ENCODE data around the gene USP13. TPM values are rescaled to one million over a fixed set of nuclear protein-coding genes. Genes with fewer than 3 reads are reported as not detected.

The USP13 gene
- total and polyA plus RNA-seq, 2 of the 13 experiments (the other 11 are each of a cell fraction or from before 2014, with no cell fraction given): 15.9 to 36.7 TPM

DNA sequence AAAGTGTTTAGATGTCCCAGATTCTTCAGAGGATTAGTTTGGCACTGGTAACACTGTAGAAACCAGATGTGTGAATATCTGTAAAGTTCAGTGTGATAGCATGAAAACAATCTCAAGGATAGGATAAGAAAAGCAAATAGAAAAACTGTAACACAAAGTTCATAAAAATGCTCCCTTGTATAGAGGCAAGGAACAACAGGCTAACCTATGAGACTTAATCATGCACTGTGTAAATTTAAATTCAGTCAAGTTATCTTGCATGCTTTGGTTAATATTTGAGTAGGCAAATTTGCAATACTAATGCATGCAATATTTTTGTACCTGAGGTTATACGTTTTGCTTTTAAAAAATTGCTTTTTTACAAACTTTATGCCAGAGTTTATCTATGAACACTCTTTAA lies 144.4 kb downstream of the USP13 start:
- TF ChIP-seq ZNF136 (CRISPR knock-in tag; IDR thresholded peaks at IDR 0.05; ENCODE audit: low read depth) (no peak), YY1 (IDR thresholded peaks at IDR 0.05; ENCODE audit: insufficient read depth, insufficient replicate concordance, low read depth, low read length) (no peak), ZMYM2 (CRISPR knock-in tag; IDR thresholded peaks at IDR 0.05) (no peak), FOXK2 (IDR thresholded peaks at IDR 0.05) (no peak), DPF2 (CRISPR knock-in tag; IDR thresholded peaks at IDR 0.05; ENCODE audit: borderline replicate concordance, low read depth) (no peak), ZNF501 (CRISPR knock-in tag; IDR thresholded peaks at IDR 0.05) (no peak), ZZZ3 (CRISPR knock-in tag; IDR thresholded peaks at IDR 0.05; ENCODE audit: borderline replicate concordance) (no peak), ZNF530 (CRISPR knock-in tag; IDR thresholded peaks at IDR 0.05; ENCODE audit: low read depth) (no peak)
- TF ChIP-seq, protein P1, sequence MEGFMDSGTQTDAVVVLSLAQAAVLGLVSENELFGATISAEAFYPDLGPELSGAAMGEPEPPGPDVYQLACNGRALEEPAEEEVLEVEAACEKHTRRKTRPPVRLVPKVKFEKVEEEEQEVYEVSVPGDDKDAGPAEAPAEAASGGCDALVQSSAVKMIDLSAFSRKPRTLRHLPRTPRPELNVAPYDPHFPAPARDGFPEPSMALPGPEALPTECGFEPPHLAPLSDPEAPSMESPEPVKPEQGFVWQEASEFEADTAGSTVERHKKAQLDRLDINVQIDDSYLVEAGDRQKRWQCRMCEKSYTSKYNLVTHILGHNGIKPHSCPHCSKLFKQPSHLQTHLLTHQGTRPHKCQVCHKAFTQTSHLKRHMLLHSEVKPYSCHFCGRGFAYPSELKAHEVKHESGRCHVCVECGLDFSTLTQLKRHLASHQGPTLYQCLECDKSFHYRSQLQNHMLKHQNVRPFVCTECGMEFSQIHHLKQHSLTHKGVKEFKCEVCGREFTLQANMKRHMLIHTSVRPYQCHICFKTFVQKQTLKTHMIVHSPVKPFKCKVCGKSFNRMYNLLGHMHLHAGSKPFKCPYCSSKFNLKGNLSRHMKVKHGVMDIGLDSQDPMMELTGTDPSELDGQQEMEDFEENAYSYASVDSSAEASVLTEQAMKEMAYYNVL (CRISPR knock-in tag; IDR thresholded peaks at IDR 0.05; ENCODE audit: borderline replicate concordance): no peak
- TF ChIP-seq, protein P2, sequence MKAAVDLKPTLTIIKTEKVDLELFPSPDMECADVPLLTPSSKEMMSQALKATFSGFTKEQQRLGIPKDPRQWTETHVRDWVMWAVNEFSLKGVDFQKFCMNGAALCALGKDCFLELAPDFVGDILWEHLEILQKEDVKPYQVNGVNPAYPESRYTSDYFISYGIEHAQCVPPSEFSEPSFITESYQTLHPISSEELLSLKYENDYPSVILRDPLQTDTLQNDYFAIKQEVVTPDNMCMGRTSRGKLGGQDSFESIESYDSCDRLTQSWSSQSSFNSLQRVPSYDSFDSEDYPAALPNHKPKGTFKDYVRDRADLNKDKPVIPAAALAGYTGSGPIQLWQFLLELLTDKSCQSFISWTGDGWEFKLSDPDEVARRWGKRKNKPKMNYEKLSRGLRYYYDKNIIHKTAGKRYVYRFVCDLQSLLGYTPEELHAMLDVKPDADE (CRISPR knock-in tag; IDR thresholded peaks at IDR 0.05): no peak
- no peak overlapping the region for H3K4me3 ChIP-seq (replicated peaks in 1 of 3; ENCODE audit: insufficient read depth in 1 of 3, low read depth in 2 of 3, low read length in 3 of 3)

More for the DNA sequence above, 144.4 kb downstream of the USP13 start:
- Histone ChIP-seq H3K36me3 (replicated peaks in 1 of 2; ENCODE audit: control insufficient read depth in 1 of 2, insufficient read depth in 2 of 2, low read length in 2 of 2) (no peaks in the 10 kb centered on the region), H2AFZ (ENCODE audit: low read length) (no peak overlapping the region), H3K4me2 (ENCODE audit: low read depth, low read length) (no peak overlapping the region), H3K27me3 (ENCODE audit: control insufficient read depth in 1 of 2, insufficient read depth in 2 of 2, low read length in 2 of 2) (no peaks in the 10 kb centered on the region), H3K27ac (ENCODE audit: extremely low read length, insufficient read depth, low read length) (no peak overlapping the region), H3K79me2 (ENCODE audit: insufficient read depth, low read length) (no peaks in the 10 kb centered on the region), H3K4me1 (ENCODE audit: insufficient read depth, low read length) (peaks cover 10% of the 10 kb centered on the region; the same call in 1 of the 2 replicates), H3K9ac (ENCODE audit: insufficient read depth, low read depth, low read length) (no peak overlapping the region), H3K9me3 (ENCODE audit: low read length) (no peaks in the 10 kb centered on the region), H4K20me1 (ENCODE audit: insufficient read depth, low read length) (no peaks in the 10 kb centered on the region)
- WGBS (ENCODE audit: low lambda C conversion rate): 43% methylated on average over 1 of the region's 1 CpG
- intact Hi-C loops (cut with micrococcal nuclease; ENCODE audit: unreplicated experiment) (no loop called here), in situ Hi-C loops (cut with HindIII; ENCODE audit: extremely low pct_ligation_motif_present, low pct_unique_long_range_greater_than_20kb) (no loop called here)
- ATAC-seq (no peak), DNase-seq (ENCODE audit: low spot score) (no peak), FAIRE-seq (no peak)
- BruUV-seq (replicated peaks): no TSS peak
- POLR2A ChIA-PET: no interaction called here
- CTCF ChIA-PET (ENCODE audit: low intra/inter-chr PET ratio, low total read pairs): no interaction called here

Measured in HepG2 (cell line).